ENCODE measurements around the gene SLC30A3.
"Not testable (repeated sequence)": the region's sequence is repeated elsewhere in the genome, so short reads cannot be mapped to it uniquely, and the experiment has no call there.

The SLC30A3 gene, protein sequence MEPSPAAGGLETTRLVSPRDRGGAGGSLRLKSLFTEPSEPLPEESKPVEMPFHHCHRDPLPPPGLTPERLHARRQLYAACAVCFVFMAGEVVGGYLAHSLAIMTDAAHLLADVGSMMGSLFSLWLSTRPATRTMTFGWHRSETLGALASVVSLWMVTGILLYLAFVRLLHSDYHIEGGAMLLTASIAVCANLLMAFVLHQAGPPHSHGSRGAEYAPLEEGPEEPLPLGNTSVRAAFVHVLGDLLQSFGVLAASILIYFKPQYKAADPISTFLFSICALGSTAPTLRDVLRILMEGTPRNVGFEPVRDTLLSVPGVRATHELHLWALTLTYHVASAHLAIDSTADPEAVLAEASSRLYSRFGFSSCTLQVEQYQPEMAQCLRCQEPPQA

DNA sequence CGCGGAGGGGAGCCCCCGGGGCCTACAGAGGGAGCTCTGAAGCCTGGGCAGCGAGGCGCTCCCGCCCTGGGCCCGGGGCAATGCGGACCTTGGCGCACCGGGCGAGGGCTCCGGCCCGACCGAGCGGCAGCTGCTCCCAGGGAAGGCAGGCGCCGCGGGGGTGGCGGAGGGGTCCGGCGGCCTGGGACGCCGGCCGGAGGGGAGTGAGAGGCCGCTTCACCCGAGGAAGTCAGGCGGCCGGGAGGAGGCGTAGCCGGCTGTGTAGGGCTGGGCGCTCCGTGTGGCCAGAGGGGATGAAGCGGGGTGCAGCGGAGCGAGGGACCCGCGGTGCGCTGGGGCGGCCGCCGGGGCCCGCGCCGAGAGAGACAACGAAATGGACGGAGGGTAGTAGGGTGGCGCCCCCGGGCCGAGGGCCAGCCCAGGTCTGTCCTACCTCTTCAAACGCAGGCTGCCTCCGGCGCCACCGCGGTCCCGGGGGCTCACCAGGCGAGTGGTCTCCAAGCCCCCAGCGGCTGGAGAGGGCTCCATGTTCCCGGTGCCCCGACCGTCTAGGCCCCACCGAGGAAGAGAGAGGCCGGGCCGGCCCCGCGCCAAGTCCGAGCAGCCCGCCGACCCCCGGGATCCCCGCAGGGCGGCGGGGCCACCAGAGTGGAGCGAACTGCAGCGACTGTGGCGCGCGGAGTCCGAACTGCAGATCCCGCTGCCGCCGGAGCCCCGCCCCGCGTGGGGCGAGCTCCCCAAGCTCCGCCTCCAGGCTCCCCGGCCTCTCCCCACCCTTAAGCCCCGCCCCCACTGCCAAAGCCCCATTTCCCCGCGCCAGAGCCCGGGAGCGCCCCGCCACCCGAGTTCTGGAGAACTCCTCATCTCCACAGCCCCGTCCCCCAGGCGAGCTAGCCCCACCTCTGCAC is at the start of gene SLC30A3:
Gene SLC30A3 (minus strand): TSS at position 669 of the 908 bp plus-strand sequence. CDS start 141 bp downstream, at position 528.
- peak; percentile 82 for DNase-seq

DNA sequence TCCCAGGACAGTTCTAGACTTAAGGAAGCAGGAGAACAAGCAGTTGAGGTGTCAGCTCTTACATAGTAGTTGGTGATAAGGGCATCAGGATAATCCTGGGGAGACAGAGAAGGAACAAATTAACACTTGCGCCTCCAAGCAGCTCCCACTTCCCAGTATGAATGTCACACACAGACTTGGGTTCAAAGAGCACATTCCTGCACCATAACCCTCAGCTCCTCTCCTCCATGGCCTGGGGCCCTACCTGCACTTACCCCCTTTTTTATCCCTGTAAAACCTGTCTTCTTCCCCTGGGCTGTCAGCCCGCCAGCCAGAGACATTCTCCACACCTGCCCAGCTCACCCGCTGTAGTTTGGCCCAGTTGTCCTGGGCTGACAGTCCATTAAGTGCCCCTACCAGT is 49.3 kb upstream of the SLC30A3 start:
- DNase-seq: no peak

DNA sequence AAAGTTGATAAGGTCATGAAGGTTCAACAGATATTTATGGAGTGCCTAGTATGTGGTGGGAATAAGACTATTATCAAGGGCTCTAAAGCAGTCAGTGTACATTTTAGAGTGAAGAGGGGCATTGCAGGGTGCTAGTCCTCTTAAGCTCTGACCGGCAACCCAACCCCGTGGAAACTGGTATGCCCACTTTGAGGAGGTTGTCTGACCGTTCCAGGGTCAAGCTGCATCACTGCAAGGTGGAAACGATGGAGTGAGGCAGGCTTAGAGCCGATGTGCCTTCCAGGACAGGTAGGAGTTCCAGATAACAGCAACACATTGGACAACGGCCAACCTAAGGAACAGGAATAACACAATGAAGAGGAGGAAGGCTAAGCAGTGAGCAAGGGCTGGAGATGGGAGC is 46.8 kb upstream of the SLC30A3 start:
- DNase-seq: no peak

DNA sequence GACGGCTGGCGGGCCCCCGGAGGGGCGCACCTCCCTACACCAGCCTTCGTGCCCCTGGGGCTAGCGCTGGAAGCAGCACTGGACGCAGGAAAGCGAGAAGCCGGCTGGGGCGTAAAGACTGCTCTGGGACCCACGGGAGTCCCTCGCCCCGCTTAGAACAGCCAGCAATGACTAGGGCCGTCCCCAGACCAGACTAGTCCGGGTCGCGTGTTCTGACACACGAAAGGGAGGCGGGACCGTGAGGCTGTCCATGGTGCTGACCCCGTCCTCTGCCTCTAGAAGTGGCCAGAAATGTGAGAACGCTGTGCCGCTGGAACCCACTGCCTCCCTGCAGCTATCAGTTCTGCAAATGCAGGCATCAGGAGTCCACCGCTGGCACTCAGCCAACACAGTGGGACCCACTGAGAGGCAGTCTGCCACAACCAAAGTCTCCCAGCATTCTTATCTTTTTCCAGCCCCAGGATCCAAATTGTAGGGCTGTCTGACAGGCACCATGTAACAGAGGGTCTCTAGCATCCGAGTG is 45.6 kb upstream of the SLC30A3 start, which contains the start of gene UCN:
Gene UCN (minus strand): TSS at position 87 of the 523 bp plus-strand sequence. CDS start 550 bp downstream, outside the sequence.
- no peak for DNase-seq

DNA sequence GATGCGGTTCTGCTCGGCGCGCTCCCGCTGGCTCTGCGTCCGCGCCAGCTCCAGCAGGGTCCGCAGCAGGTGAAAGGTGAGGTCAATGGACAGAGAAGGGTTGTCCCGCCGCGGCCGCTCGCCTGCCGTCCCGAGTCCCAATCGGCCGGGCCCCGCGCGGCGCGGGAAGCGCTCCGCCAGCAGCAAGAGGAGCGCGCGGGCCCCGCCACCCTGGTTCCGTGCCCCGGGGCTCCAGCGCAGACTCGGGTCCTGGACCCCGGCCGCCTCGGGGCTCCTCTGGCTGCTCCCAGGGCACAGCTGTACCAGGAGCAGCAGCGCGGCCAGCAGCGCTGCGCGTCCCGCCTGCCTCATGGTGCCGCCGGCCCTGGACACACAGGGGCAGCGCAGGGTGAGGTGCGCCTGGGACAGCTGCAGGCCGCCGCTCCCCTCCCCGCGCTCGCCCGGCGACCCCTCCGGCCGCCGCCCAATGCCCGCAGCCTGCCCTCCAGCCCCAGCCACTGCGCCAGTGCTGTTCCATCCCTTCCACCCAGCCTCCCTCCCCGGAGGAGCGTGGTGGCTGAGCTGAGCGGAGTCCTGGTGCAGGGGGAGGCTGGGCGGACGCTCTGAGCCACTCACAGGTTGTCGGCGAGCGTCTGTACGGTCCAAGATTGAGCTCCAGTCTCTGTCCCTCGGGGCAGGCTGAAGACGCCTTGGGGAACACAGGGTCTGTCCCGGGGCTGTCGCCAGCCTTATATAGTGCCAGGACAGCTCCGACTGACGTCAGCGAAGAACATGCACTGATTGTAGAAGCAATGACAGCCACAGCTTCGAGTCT is 44.9 kb upstream of the SLC30A3 start:
- DNase-seq: no peak

DNA sequence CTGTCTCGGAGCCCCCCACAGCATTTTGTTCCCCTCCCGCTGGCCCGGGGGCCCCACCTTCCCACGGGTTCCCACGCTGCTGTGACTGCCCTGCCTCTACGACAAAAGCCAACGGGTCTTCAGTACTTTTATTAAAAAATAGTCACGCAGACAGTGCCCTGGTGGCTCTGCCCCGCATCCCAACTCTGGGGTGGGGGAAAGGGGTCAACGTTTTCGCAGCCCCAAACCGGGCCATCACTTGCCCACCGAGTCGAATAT is 44.4 kb upstream of the SLC30A3 start:
- DNase-seq: no peak

DNA sequence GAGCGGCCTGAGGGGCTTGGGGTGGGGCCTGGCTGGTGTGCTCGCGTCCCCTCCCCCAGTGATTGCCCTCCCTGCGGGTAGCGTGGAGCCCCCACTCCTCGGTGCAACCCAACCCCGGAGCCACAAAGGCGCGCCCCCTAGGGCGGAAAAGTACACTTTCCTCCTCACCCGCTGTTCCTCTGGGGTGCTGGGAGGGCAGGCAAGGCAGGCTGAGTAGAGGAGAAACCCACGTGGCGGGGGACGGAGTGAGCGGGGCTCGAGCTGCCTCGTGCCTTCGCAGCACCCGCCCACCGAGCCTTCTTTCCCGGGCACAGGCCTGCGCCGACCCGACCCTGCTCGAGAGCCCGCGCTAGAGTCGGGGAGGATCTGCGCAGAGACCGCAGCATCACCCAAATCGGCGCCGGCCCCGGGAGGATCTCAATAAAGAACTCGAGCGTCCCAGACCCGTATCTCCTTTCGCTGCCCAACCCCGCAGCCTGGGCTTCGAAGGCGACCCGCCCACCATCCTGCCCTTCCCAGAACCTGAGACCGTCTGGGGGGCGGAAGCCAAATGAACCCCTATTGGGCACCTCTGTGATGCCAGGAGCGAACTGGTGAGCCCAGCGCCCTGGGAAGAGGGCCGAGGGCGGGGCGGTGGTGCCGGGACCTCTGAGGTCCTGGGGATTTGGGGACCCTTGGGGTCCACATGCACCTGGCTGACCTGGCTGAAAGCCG is 43.9 kb upstream of the SLC30A3 start:
- DNase-seq: peak; percentile 79

DNA sequence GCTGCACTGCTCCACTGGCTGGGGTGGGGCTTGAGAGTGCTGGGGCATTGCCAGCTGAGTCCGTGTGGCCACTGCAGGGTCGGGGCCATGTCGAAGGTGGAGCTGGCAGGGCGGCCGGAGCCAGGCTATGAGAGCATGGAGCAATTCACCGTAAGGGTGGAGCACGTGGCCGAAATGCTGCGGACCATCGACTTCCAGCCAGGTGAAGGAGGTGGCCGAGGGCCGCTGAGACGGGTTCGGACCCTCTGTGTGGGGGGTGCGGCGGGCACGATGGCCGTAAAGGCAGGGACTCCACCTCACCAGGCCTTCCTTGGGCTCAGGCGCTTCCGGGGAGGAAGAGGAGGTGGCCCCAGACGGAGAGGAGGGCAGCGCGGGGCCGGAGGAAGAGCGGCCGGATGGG is 43.3 kb upstream of the SLC30A3 start:
- peak; percentile 63 for DNase-seq

DNA sequence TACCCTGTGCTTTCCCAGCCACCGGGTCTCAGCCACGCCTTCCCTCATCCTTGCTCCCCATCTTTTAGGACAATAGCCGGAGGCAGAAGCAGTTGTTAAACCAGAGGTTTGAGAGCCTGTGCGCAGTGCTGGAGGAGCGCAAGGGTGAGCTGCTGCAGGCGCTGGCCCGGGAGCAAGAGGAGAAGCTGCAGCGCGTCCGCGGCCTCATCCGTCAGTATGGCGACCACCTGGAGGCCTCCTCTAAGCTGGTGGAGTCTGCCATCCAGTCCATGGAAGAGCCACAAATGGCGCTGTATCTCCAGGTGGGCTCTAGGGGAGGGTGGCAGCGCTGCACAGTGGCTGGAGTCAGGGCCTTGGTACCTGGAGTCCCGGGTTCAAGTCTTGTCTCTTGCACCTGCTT is 42.7 kb upstream of the SLC30A3 start:
- DNase-seq: no peak

DNA sequence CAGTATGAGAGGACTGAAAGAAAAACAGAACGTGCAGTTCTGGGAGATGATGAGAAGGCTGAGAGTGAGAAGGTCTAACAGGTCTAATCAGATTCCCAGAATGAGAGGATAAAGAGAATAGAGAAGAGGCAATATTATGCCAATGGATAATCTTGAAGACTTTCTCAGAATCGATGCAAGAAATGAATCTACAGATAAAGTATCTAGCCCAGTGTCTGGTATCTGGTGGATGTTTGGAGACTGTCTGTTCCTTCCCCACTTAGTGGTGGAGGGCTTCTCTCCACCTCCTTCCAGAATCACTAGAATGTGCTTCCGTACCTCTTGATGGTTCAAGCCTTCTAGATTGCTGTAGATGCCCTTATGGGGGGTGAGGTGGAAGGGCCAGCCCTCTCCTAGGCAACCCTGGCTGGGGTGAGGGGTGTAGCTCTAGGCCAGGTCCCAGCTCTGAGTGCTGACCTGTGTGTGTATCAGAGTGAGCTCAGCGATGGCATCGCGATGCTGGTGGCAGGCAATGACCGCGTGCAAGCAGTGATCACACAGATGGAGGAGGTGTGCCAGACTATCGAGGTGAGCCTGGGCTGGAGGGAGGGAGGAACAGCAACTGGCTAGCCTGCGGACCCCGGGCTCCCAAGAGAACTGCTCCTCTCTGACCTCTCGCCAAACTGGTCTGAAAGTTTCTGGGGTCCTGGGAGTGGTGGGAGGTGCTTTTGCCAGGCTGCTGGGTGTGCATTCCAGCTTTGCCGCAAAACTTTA is 41.8 kb upstream of the SLC30A3 start:
- no peak for DNase-seq

DNA sequence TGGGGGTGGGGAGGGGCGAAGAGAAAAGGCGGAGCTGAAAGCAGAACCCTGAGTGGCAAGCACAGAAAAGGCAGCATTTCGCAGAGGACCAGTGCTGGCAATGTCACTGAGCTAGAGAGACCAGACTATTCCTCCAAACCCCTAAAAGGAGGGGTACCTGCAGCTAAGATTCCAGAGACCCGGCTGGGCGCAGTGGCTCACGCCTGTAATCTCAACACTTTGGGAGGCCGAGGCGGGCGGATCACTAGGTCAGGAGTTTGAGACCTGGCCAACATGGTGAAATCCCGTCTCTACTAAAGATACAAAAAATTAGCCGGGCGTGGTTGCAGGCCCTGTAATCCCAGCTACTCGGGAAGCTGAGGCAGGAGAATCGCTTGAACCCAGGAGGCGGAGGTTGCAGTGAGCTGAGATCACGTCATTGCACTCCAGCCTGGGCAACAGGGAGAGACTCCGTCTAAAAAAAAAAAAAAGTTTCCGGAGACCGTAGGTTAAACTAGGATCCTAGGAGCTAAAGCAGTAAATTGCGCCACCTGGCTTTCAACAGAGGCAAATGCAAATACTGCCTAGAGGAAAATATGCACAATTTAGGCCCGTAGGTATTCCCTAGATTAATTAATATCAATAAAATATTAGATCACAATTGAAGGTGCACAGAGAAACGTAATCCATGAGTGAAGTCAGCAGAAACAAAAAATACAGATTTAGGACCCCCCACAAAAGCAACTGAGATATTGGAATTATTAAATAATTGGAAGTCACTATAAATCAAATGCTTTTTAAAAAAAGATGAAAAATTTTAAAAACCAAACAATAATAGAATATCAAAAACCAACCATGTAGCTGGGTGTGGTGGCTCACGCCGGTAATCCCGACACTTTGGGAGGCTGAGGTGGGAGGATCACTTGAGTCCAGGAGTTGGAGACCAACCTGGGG is 40.5 kb upstream of the SLC30A3 start:
- peak; percentile 71 for DNase-seq

DNA sequence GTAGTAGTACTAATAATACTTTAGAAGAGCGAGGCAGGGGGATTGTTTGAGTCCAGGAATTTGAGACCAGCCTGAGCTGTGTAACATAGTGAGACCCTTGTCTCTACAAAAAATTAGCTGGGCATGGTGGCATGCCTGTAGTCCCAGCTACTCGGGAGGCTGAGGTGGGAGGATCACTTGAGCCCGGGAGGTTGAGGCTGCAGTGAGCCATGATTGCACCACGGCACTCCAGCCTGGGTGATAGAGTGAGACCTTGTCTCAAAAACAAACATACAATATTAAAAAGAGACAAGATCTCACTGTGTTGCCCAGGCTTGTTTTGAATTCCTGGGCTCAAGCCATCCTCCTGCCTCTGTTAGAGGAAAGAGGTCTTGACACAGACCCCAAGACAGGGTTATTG is 37.8 kb upstream of the SLC30A3 start:
- DNase-seq: not testable (repeated sequence)

DNA sequence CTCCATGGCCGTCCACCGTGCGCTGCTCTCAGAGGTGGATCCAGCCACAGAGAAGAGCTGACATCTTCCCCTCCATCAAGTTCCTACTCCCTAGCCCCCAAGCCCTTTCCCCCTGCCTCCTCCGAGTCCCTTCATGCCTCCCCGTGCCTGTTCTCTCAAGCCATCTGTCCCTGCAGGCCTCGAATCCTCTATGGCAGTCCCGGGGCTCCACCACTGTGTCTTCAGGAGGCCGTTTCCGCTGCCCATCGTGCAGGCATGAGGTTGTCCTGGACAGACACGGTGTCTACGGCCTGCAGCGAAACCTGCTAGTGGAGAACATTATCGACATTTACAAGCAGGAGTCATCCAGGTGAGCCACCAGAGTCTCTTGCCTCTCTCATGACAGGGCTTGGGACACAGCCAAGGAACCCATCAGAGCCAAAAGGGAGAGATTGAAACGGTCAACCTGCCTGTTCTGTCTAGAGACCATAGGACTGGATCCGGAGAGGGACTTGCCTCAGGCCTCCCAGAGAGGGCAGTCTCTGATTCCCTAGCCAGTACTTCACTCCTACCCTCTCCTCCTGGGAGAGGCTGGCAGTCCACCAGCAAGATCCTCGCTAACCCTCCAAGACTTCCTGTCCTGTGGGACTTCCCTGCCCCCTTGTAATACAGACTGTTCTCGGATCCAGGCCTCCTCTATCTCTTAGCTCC is 35.7 kb upstream of the SLC30A3 start:
- no peak for DNase-seq

DNA sequence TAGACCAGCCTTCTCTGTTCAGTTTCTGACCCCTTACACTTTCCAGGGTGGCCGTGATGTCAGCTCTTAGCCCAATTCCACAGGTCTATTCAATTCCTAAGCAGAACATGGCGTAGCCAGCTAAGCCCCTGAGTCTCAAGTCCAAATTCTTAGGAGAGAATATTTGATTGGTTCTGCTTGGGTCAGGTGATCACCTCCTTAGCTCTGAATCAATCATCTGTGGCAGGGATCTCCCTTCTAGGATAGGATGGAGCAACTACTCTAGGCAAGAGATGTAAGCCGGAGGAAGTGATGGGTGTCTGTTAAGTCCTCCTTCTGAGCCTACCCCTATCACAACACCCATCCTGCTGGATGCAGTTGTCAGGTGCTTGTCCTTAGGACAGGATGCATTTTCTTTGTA is 34.3 kb upstream of the SLC30A3 start:
- DNase-seq: no peak

DNA sequence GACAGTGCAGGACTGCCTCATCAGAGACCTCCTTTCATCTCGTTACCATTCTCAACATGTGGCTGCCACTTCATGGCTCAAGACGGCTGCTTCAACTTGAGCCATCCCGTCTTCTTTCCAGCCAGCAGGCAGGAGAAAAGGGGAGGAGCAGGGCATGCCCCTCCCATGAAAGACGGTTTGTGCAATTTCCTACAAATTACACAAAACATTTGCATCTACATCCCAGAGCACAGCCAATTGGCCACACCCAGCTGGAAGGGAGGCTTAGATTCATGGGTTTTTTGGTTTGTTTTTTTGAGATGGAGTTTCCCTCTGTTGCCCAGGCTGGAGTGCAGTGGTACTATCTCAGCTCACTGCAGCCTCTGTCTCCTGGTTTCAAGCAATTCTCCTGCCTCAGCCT is 33.6 kb upstream of the SLC30A3 start:
- DNase-seq: no peak

DNA sequence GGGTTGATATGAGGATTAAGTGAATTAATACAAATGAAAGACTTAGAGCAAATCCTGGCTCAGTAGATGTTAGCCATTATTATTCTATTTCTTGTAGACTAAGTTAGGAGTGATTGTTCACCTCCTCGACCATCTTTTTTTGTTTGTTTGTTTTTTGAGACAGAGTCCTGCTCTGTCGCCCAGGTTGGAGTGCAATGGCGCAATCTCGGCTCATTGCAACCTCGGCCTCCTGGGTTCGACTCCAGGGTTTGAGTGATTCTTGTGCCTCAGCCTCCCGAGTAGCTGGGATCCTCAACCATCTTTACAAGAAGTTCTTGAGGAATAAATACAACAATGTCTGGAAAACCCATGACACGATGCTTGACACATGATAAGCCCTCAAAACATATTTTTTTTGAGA is 32.1 kb upstream of the SLC30A3 start:
- no peak for DNase-seq

DNA sequence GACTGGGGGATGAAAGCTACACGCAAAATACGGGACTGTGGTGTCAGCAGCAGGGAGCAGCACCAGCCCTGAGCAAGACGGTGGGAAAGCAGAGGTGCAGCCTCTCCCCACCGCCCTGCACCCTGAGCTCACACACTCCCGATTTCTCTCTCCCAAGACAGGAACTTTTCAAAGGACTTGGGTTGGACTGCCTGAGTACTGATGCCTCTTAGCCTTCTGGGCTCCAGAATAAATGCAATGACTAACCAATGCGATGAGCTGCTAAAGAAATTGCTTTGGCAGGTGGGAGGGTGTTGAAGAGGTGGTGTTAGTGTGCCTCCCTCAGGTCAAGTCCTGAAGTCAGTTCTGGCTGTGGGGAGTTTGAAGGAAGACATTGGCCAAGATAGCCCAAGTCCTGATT is 29.0 kb upstream of the SLC30A3 start:
- no peak for DNase-seq

DNA sequence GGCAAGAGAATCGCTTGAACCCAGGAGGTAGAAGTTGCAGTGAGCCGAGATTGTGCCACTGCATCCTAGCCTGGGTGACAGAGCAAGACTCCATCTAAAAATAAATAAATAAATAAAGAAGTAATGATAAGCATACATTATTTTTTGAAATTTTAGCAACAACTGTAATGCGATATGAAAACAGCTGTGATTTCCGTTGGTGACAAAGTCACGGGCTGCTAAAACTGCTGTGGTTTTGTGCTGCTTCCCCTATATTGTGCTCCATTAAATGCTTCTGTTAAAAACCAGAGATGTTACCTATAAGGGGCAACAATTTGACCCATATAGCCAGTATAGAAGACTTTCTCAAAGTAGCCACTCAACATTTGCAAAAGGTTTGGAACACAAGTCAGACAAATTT is 27.7 kb upstream of the SLC30A3 start:
- DNase-seq: no peak

DNA sequence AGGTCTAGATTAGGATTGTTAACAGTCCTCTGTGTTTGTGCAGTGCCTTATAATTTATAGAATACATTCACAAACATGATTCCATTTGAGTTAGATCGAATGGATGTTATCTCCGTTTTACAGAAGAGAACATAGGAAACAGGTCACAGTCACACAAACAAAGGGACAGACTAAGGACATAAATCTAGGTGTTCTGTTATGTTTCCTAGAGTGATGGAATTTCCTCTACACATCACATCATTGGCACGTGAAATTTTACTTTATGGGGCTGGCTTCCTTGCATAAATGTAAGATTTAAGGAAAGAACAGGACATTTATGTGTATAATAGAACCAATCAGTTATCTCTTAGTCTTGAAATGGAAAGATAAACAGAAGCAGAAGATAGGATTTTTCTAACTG is 25.8 kb upstream of the SLC30A3 start:
- no peak for DNase-seq

DNA sequence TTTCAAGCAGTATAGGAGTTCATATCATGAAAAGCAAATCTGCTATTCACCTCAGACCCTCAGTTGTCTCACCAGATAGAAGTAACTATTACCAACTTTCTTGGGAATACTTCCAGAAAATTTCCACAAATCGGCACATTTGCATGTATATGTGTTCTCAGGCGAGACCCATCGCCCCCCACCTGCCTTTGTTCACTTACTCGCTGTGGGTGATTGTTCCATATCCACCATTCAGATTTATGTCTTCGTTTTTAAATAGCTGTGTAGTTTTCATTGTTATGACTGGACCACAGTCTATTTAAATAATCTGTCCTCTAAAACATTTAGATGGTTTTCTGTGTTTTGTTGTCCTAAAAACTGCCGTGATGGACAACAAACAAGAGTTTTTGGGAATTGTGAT is 22.6 kb upstream of the SLC30A3 start:
- DNase-seq: no peak
